Activated T-cell treated with anti-CD3 and anti-CD28 coated beads, Interleukin-2, amount 50 U/mL, for 1 hour (primary cell): ENCODE results near the gene SFRP5.

Experiments used
- DNase-seq: peaks from one replicate; pipeline ENCODE4 v3.0.0-alpha.2; 2020

Gene SFRP5

GRCh38 chr10:97785231-97785630 lies 13.4 kb upstream of the SFRP5 start:
- DNase-seq = no peak

GRCh38 chr10:97784200-97784810 lies 12.5 kb upstream of the SFRP5 start:
- DNase-seq = no peak

- no peak for DNase-seq
Measured at GRCh38 chr10:97782455-97783228, 10.8 kb upstream of the SFRP5 start.

DNA sequence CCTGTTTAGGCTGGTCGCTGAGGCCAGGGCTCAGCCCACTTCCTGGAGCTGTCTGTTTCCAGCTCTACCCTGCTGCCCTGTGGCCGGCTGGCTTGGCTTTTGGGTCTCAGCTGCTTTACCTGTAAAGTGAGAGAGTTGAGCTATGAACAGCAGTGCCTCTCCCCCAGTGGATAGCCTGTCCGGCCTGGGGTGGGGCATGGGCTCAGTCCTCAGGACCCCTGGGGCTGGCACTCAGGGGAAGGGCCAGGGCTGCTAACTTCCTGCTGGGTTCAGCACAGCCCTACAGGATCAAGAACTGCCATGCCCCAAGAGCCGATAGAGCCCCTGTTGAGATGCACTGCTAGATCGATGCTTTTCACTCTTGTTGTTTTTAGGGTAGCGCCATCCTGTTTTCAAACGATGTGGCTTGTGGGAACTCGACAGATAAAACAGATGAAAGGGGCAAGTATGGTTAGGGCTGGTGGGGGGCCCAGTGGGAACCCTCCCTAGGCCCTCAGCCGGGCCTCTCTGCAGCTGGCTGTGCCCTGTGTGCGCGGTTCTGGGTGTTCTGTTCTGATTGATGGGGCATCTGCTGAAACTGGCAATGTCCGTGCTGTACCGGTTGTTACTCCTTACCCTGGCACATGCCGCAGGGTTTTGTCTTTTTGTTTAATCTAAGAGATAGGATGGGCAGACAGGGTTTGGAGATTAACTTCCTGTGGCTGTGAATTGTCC lies 10.0 kb upstream of the SFRP5 start:
- no peak for DNase-seq

GRCh38 chr10:97780841-97781617 lies 9.2 kb upstream of the SFRP5 start:
- DNase-seq = no peak

DNA sequence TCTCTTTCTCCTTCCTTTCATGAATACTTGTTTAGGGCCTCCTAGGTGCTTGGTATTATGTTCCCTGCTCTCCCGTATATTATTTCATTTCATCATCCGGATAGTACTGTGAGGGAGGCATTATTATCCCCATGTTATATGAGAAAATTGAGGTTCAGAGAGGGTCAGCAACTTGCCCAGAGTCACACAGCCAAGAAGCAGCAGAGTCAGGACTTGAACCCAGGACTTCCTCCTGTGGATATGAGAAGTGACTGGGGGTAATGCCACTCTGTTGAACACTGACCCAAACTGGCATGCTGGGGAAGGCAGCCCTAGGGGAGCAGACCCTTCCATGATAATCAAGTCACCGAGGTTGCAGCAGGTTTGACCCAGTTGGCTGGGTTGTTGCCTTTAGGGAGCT lies 8.2 kb upstream of the SFRP5 start:
- no peak for DNase-seq

DNA sequence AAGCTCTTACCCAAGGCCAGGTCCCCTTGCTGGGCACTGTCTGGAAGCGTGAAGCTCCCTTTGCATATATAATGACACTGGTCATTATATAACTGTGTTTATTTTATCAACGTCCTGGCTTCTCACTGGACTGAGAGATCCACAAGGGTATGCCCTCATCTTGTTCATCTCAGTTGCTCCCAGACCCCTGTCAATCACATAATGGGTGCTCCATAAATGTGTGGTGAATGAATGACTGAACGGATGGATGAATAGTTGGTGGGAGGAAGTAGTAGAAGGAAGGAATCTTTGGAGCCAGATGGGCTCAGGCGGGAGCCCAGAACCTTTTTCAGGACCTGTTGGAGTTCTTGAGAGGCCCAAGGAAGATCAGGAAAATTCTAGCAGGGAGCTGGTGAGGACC lies 7.7 kb upstream of the SFRP5 start:
- no peak for DNase-seq

- DNase-seq = no peak
Measured at GRCh38 chr10:97778452-97779302, 6.9 kb upstream of the SFRP5 start.

GRCh38 chr10:97777143-97777542 lies 5.3 kb upstream of the SFRP5 start:
- DNase-seq = no peak

DNA sequence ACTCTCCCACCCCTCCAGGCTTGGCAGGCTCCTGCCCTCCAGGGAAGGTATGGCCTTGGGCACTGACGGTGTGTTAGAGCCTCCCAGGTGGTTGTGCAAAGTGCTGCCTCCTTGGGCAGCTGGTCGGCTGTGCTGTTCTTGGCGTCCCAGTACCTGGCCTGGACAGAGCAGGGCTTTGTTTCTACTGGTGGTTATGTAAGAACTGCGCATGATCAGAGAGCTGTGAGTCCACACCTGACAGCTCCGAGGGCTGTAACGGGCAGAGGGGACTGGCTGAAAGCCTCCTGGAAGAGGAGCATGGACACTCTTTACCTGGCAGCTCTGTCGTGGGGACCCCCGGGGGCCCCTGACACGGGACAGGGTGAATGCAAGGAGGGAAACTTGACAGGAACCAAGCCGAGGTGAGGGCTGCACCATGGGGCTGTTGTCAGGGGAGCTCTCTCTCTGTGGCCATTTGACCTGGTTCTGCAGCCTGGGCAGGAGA lies 3.1 kb upstream of the SFRP5 start:
- no peak for DNase-seq

DNA sequence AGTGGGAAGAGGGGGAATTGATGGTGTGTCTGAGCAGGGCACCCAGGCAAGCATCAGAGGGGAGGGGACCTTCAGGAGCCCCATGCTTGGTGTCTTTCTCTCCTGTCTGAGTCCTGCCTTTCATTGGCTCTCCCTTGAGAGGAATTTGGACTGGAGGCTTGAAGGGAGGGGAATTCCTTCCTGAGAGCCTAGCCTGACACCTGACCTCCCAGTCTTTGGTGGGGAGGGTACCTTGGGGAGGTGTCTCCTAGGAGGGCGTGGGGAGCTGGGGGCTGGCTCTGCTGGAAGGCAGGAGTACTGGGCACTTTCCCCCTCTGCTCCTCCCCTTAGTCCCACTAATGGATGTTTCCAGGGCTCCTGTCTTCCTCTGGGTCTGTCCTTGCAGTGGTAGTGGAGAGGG lies 1.3 kb upstream of the SFRP5 start:
- no peak for DNase-seq

DNA sequence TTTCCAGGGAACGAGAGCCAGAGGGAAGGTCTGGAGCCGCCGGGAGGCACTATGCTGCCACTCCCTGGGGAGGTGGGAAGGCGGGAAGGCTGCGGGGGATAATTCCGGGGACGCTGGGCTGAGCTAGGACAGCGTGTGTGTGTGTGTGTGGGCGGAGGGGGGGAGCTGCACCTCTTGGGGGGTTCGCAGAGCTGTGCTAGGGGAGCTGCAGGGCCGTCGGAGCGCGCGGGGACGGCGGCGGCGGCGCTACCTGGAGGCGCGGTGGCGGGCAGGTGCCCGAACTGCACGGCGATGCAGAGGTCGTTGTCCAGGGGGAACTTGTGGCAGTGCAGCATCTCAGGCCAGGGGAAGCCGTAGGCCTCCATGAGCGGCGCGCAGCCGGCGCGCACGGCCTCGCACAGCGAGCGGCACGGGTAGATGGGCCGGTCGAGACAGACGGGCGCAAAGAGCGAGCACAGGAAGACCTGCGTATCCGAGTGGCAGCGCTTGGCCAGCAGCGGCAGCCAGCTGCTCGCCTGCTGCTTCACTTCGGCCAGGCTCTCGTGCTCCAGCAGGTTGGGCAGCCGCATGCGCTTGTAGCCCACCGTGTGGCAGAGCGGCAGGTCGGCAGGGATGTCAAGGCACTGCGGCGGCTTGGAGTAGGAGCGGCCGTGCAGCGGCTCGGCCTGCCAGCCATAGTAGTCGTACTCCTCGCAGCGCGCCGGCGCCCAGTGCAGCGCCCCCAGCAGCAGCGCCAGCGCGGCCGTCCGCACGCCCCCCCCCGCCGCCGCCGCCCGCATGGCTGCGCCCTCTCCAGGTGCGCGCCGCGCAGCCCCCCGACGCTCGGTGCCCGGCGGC lies 526 bp downstream of the SFRP5 start:
- no peak for DNase-seq

- DNase-seq = no peak
Measured at GRCh38 chr10:97770255-97770654, 1.5 kb downstream of the SFRP5 start.

DNA sequence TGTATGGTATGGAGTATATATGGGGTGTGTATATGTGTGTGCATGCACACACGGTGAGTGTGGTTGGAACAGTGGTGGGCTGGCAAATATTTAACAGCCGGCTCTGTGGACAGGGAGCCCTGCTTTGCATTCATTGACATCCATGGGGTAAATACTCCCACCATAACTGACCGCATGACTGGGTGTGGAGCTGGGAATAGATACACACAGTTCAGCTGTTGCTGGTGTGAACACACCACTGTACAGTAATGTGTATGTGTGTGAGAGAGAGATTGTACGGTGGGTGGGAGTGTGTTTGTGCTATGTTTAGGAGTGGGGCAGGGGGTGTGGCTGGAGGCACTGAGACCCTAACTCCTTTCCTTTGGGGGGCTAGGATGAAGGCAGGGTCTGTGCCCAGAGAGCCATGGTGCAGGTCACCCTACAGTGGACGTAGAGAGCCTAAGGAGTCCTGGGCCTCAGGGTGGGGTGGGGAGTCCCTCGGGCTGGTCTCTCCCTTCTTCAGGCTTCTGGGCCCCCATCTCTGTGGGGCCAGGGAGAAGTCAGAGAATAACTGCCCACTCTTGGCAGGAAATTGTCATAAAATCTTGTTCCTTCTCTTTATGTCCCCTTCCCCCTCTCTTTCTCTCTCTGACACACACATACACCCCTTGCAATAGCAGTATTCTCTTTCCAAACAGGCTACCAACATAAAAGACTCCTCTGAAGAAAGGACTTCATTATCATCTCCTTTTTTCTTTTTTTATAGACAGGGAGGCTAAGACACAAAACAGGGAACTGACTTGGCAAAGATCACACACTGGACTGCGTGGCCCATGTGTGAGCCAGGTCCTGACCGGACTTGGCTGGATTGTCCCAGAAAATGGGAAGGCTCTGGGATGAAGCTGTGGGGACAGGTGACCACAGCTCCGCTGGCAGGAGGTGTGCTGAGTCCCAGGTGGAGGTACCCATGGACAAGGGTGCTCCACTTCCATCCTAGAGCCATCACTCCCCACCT lies 3.2 kb downstream of the SFRP5 start:
- DNase-seq = no peak

- no peak for DNase-seq
Measured at GRCh38 chr10:97766996-97767924, 4.5 kb downstream of the SFRP5 start.

DNA sequence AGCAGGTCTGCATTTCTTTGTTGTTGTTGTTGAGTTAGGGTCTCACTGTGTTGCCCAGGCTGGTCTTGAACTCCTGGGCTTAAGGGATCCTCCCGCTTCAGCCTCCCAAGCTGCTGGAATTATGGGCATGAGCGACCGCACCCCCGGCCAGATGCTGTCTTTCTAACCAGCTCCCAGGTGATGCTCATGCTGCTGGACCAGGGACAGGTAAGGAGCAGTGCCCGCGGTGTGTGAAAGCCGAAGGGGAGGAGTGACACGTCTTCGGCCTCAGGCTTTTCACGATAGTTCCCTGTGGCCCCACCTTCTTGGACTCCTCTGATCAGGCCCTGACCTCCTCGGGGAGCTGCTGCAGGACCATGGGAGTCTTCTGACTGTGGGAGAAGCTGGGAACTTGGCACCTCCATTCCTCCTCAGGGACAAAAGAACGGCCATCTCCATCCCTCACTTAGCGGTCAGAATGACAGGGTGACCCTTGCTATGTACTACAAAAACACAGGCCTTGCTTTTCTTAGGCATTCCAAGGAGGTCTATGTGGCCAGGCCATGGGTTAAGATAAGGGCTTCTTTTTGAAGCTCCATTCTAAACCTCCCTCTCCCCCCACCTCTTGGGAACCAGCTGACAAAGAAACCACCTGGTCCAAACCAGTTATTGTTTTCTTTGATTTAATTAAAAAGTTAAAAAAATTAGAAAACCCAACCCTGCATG lies 5.5 kb downstream of the SFRP5 start:
- no peak for DNase-seq

DNA sequence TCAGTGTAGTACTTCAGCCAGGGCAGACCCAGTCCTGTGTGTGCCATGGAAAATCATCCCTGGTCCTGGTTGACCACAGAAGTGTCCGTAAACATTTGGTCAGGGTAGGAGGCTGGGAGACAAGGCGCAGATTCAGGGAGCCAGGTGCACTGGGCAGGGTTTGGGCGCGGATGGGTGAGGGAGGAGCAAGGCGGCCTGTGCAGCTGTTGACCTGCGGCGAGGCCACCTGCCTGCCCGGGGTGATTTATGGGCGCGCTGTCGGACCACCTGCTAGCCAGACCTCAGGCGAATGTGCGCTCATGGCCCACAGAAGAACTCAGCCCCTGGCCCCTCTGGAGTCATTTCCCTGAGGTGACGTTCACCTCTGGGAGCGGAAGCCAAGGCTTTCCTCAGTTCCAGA lies 6.6 kb downstream of the SFRP5 start:
- no peak for DNase-seq

- no peak for DNase-seq
Measured at GRCh38 chr10:97764519-97764931, 7.3 kb downstream of the SFRP5 start.
